Nephron progenitor cell (in vitro differentiated cells): ENCODE data around the gene CCDC116.
A peak's percentile ranks its signal among the peaks of the same experiment; 100 is the strongest.

Source experiments
- DNase-seq: peaks from one replicate; pipeline ENCODE4 v3.0.0; 2021
- H3K27ac Mint-ChIP-seq: 2 replicates; pipeline ENCODE4 v1.8.0; 2021; ENCODE audit warnings: mild to moderate bottlenecking, moderate library complexity, mixed read lengths
- H3K27me3 Mint-ChIP-seq: 2 replicates; pipeline ENCODE4 v1.8.0; 2021; ENCODE audit warnings: mild to moderate bottlenecking, low read depth, mixed read lengths; ENCODE audit not compliant: poor library complexity
- H3K36me3 Mint-ChIP-seq: 2 replicates; pipeline ENCODE4 v1.8.0; 2021; ENCODE audit warnings: low read depth, mixed read lengths
- H3K4me1 Mint-ChIP-seq: 2 replicates; pipeline ENCODE4 v1.8.0; 2021; ENCODE audit warnings: mixed read lengths
- H3K4me3 Mint-ChIP-seq: 2 replicates; pipeline ENCODE4 v1.8.0; 2021; ENCODE audit warnings: mild to moderate bottlenecking, moderate library complexity, mixed read lengths
- H3K9me3 Mint-ChIP-seq: 2 replicates; pipeline ENCODE4 v1.8.0; 2021; ENCODE audit warnings: mild to moderate bottlenecking, moderate library complexity, mixed read lengths
- TF ChIP-seq, protein P1 (sequence below): fragments of 200-600 bp; sonication (generic); IDR thresholded peaks from 2 replicates; pipeline ENCODE4 v1.5.0; 2021; ENCODE audit warnings: antibody characterized with exemption

CCDC116 gene

GRCh38 chr22:21681566-21682370, 49.2 kb downstream of the CCDC116 start:
- Mint-ChIP-seq H3K4me3 (no peak overlapping the region), H3K27me3 (no peaks in the 10 kb centered on the region), H3K9me3 (peaks cover 4% of the 10 kb centered on the region), H3K27ac (no peak overlapping the region), H3K4me1 (peaks cover 10% of the 10 kb centered on the region), H3K36me3 (peaks cover 33% of the 10 kb centered on the region)
- TF ChIP-seq, protein P1, sequence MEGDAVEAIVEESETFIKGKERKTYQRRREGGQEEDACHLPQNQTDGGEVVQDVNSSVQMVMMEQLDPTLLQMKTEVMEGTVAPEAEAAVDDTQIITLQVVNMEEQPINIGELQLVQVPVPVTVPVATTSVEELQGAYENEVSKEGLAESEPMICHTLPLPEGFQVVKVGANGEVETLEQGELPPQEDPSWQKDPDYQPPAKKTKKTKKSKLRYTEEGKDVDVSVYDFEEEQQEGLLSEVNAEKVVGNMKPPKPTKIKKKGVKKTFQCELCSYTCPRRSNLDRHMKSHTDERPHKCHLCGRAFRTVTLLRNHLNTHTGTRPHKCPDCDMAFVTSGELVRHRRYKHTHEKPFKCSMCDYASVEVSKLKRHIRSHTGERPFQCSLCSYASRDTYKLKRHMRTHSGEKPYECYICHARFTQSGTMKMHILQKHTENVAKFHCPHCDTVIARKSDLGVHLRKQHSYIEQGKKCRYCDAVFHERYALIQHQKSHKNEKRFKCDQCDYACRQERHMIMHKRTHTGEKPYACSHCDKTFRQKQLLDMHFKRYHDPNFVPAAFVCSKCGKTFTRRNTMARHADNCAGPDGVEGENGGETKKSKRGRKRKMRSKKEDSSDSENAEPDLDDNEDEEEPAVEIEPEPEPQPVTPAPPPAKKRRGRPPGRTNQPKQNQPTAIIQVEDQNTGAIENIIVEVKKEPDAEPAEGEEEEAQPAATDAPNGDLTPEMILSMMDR: no peak
- DNase-seq: no peak

DNA sequence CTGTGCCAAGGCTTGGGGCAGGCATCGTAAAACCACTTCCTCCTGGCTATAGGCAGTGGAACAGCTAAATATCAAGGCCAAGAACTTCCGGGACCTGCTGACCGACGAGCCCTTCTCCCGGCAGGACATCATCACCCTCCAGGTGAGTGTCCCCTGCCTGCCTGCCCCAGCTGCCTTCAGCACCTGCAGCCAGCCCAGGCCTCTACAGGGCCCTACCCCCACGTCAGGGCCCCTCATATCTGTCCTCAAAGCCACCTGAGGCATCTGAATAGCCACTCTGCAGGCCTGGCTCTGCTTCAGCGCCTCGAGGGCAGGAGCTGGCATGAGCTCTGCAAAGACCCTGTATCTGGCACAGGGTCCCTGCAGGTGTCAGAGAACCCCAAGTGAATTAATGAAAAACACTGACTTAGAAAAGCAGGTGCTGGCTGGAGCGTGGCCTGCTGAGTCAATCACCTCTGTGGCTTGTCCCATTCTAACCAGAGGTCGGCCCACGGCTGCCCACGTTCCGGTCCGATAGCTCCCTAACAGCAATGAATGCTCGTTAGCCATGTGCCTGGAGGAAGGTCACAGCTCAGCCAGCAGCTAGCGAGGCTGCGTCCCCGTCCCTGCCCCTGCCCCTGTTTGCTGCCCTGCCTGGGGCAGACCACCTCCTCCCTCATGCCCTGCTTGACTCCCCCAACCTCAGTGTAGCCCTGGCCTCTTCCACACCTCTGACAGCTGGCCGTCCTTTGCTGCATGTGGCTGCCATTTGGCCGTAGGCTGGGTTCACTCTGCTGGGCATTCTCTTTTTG, 50.0 kb downstream of the CCDC116 start:
- H3K9me3 Mint-ChIP-seq: peaks cover 2% of the 10 kb centered on the region
- H3K4me3 Mint-ChIP-seq: no peak overlapping the region
- H3K36me3 Mint-ChIP-seq: peaks cover 26% of the 10 kb centered on the region
- H3K27ac Mint-ChIP-seq: peak overlapping the region; percentile 42
- TF ChIP-seq, protein P1: no peak
- no peaks in the 10 kb centered on the region for H3K27me3 Mint-ChIP-seq
- H3K4me1 Mint-ChIP-seq: peaks cover 10% of the 10 kb centered on the region
- no peak for DNase-seq

- Mint-ChIP-seq H3K4me1 (peaks cover 10% of the 10 kb centered on the region), H3K36me3 (peaks cover 19% of the 10 kb centered on the region), H3K4me3 (no peak overlapping the region), H3K27ac (peak overlapping the region; percentile 43), H3K27me3 (no peaks in the 10 kb centered on the region), H3K9me3 (no peaks in the 10 kb centered on the region)
- DNase-seq: no peak
- TF ChIP-seq, protein P1: no peak
Measured at GRCh38 chr22:21683401-21683811, 50.8 kb downstream of the CCDC116 start.

DNA sequence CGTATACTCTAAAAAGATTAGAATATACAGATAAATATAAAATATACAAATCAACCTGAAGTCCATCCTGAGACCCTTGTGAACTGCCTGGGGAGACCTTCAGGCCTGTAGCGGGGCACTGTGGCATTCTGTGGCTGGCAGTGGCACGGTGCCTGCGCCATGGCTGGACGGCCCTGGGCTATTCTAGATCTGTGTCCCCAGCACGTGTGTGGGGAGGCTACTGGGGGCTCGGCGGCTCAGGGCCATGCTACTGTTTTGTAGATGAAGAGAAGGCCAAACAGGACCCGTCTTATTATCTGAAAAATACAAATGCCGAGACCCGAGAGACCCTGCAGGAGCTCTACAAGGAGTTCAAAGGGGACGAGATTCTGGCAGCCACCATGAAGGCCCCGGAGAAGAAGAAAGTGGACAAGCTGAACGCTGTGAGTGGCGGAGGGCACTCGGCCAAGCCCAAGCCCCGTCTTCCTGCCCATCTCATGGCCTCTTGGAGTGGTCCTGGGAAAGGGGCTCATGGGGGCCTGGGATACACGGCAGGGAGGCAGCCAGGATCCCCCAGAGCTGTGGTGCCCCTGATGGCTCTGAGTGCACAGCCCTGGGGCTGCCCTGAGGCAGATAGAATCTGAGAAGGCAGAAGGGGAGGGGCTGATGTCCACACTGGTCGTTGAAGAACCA, 52.1 kb downstream of the CCDC116 start:
- no peak overlapping the region for H3K27ac Mint-ChIP-seq
- H3K4me3 Mint-ChIP-seq: no peak overlapping the region
- no peak for DNase-seq
- H3K27me3 Mint-ChIP-seq: no peaks in the 10 kb centered on the region
- TF ChIP-seq, protein P1: no peak
- peaks cover 24% of the 10 kb centered on the region for H3K36me3 Mint-ChIP-seq
- H3K9me3 Mint-ChIP-seq: no peaks in the 10 kb centered on the region
- peaks cover 10% of the 10 kb centered on the region for H3K4me1 Mint-ChIP-seq

- Mint-ChIP-seq H3K4me1 (peaks cover 10% of the 10 kb centered on the region), H3K27ac (no peak overlapping the region), H3K9me3 (no peaks in the 10 kb centered on the region), H3K4me3 (no peak overlapping the region), H3K36me3 (peaks cover 27% of the 10 kb centered on the region), H3K27me3 (no peaks in the 10 kb centered on the region)
- no peak for DNase-seq
- TF ChIP-seq, protein P1: no peak
Measured at GRCh38 chr22:21685164-21685513, 52.6 kb downstream of the CCDC116 start.
